NOMO-1 treated with dmso at 0.1 percent for 144 hours (cell line): Measurements from ENCODE around the gene MYO18A.
A peak's percentile ranks its signal among the peaks of the same experiment; 100 is the strongest.

Experiments used
- DNase-seq: peaks from one replicate; lab custom pipeline; 2025; ENCODE audit not compliant: unreplicated experiment; lab: John Stamatoyannopoulos, UW

The MYO18A gene

DNA sequence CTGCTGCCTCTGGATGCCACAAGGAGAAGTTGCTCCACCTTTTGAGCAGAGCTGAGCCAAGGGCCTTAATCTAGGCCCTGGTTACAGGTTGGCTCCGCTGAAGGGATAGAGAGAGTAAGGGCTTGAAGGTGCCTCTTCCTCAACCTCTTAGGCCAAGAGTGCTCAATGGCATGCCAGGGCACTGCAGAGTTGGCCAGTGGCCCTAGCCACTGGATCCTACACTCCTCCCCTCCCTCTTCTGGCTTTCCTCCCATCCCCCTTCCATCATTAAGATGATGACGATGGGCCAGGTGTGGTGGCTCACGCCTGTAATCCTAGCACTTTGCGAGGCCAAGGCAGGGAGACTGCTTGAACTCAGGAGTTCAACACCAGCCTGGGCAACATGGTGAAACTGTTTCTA lies 50.5 kb downstream of the MYO18A start:
- no peak for DNase-seq

- no peak for DNase-seq
Measured at GRCh38 chr17:29127840-29128239, 52.4 kb downstream of the MYO18A start.

- peak; percentile 59 for DNase-seq
Measured at GRCh38 chr17:29126268-29126930, 53.8 kb downstream of the MYO18A start.

GRCh38 chr17:29125651-29126050 lies 54.5 kb downstream of the MYO18A start:
- no peak for DNase-seq

DNA sequence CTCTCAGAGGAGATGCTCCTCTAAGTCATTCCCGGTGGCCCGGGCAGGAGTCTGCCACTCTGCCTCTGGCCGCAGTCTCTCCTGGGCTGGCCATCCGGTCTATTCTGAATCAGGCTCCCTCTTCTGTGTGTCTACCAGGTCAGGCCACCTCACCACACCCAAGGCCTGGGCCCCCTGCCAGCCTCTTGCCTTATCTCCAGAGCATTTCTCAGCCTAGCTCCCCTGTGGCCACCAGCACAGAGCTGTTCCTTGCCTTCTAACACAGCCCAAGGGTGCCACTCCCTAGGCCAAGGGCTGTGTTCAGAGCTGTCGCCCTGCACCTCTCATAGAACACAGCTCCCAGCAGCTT lies 55.3 kb downstream of the MYO18A start:
- no peak for DNase-seq

- DNase-seq: peak; percentile 40
Measured at GRCh38 chr17:29124135-29124924, 55.9 kb downstream of the MYO18A start.

GRCh38 chr17:29123111-29123510 lies 57.1 kb downstream of the MYO18A start:
- no peak for DNase-seq

GRCh38 chr17:29121442-29121841 lies 58.8 kb downstream of the MYO18A start:
- DNase-seq: no peak

- no peak for DNase-seq
Measured at GRCh38 chr17:29120433-29120832, 59.8 kb downstream of the MYO18A start.

DNA sequence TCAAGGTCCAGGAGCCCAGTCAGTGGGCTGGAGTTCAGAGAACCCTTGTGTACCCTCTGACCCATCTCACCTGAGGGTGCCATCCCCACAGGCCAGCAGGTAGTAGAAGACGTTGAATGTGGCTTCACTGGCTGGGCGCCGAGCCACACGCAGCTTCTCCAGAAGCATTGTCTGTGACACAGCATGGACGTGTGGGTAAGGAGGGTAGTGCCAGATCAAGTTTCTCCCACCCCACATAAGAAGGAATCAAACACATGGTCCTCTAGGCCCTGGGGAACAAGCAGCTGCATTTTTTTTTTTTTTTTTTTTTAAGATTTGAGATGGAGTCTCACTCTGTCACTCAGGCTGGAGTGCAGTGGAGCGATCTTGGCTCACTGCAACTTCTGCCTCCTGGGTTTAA lies 60.9 kb downstream of the MYO18A start:
- no peak for DNase-seq

DNA sequence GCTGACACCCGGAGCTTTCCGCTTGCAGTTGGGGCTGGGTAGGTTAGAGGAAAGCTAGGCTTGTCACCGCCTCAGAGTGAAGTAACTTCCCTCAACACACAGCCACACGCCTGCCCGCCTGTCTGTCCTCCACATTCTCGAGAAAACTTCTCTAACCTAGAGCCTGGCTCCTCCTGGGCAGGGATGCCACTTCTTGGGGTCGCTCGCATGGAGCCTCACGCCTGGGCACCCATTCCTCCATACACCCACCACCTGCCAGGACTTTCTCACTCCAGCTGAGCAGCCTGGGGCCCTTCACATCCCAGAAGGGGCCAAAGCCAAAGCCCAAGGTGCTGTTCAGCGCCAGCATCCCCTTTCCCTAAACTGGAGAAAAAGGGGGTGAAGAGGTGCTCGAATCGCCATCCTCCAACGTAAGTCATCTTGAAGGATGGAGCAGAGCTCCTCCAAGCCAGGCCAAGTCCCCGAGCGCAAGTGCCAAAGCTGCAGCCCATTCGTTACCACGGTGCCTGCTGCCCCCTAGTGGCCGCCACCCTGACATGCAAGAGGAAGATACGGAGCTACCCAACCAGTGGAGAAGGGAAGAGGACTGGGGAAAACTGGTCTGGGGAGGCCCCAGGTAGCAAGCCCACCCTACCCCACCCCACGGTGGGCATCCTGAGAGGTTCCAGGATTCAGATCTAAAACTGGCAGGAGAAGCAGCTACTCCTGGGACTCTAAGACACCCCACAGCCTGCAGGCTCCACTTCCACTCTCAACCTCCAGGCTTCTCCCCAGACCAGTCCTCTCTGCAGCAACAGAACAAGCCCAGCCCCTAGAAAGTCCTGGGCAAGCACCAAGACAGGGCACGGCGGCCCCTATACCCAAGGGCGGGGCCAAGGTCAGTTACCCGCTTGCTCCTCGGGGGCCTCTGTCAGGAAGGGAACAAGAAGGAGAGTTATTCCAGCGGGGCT lies 63.1 kb downstream of the MYO18A start:
- DNase-seq: peak; percentile 8

- DNase-seq: no peak
Measured at GRCh38 chr17:29115961-29116803, 64.0 kb downstream of the MYO18A start.

GRCh38 chr17:29115435-29115834 lies 64.8 kb downstream of the MYO18A start:
- DNase-seq: no peak

DNA sequence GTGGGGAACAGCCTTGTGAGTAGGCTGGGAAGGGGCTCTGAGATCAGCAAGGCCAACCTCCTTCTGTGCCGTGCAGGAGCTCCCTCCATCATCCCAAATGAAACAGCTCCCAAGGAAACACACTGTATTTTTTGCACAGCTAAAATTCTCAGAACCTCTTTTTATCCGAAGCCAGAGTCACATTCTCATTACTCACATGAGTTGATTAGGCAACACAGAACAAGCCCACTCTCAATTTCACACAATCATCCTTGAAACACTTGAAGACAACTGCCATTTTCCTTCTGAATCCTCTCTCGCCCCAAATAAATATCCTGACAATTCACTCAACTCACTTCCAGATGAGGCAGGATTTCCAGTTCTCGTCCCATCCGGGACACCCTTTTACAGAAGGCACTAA lies 66.1 kb downstream of the MYO18A start:
- DNase-seq: no peak

DNA sequence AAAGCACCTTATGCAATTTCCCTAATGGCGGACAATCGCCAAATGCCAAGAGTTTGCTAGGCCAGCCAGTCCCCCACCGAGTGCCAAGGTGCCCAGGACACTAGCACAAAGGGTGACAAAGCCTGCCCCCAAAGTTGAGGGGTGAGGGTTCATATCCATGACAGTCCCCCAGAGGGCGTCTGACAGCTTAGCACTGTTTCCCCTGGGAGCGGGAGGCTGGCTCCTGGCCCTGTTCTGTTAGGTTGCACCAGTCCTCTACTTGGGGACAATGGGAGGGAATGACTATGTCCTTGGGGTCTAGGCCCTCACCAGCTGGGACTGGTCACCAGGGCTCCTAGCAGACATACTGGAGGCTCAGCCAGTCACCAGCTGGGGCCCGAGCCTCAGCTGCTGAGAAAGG lies 66.9 kb downstream of the MYO18A start:
- DNase-seq: no peak

DNA sequence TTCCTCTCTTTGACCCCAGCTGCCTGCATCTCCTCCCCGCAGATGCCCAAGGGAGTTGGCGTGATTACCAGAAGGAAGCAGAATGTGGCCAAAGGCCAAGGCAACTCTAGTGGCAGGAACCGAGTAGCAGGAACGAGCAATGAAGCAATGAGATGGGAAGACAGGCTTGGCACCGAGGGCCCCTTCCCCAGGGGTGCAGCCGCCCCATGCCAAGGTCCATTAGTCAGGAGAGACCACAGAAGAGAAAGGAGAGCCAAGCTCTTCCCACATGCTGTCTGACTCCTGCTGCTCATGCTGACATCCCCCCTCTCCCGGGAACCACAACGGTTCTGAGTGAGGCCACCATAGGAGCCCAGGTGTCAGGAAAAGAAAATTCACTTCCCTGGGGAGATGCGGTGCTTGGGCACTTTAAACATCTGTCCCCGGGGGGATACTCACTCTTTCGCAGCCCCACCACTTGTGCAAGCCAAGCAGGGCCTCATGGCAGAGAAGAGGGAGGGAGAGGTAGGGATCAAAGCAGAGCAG lies 67.4 kb downstream of the MYO18A start:
- no peak for DNase-seq

DNA sequence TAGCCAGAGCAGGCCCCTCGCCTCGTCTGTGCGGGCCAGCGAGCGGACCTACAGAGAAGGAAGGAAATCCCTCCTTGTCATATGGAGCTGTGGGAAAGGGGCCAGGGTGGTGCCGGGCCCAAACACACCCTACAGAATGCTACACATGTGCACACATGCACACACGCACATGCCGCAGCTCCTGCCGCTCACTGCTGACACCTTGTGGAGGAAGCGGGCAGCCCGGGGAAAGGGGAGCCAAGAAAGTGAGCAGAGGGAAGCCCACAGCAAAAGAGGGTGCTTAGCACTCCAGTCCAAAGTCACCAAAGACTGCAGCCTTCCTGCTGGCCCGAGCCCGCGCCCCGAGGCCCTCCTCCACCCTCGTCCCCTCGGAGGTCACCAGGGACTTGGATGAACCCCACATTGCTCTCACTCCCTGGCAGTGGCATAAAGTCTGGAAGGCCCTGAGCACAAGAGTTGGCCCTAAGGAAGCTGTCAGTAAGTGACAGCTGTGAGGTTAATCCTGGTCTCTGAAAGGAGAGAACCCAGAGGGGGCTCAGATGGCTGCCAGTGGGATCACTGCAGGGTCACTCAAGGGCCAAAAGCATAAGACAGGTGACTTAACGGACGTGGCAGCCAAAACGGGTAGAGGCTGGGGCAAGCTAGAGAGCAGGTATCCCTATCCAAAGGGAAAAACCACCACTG lies 68.2 kb downstream of the MYO18A start:
- DNase-seq: no peak

- DNase-seq: no peak
Measured at GRCh38 chr17:29110372-29110757, 69.8 kb downstream of the MYO18A start.

- DNase-seq: no peak
Measured at GRCh38 chr17:29109477-29110371, 70.5 kb downstream of the MYO18A start.
